Astrocyte of the spinal cord (primary cell): ENCODE measurements around the gene DCST2.

Experiments used
- DNase-seq: peaks from one replicate; pipeline ENCODE4 v3.0.0; 2011; ENCODE audit warnings: low read depth, low spot score
- H3K4me3 ChIP-seq: 2 replicates; pipeline ENCODE4 v1.5.1; 2011; ENCODE audit warnings: low read depth, mild to moderate bottlenecking, low read length, moderate library complexity
- in situ Hi-C: cut with HindIII; loops from 2 replicates; pipeline ENCODE4 v1.10.0; 2017; ENCODE audit warnings: low sequenced_read_pairs
- TF ChIP-seq, protein P1 (sequence below): IDR thresholded peaks from 2 replicates; pipeline ENCODE4 v1.5.1; 2012; ENCODE audit warnings: low read depth, mild to moderate bottlenecking, low read length, inconsistent platforms

Gene DCST2

DNA sequence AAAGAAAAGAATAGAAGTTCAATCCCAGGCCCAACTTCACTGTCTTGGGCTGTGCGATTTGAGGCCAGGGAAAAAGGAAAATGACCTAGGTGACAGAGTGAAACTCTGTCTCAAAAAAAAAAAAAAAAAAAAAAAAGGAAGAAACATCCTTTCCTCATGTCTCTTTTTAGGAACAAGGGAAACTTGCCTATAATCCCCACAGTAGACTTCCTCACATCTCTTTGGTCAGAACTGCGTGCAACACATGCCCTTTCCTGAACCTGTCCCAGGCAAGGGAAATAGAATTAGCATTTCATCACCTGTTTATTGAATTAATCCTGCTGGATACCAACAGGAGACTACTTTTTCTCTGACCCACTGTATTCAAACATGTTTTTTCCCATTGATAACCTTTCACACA is 2.4 kb upstream of the DCST2 start:
- DNase-seq = no peak
- no peak overlapping the region for H3K4me3 ChIP-seq
- in situ Hi-C loops = no loop called here
- TF ChIP-seq, protein P1, sequence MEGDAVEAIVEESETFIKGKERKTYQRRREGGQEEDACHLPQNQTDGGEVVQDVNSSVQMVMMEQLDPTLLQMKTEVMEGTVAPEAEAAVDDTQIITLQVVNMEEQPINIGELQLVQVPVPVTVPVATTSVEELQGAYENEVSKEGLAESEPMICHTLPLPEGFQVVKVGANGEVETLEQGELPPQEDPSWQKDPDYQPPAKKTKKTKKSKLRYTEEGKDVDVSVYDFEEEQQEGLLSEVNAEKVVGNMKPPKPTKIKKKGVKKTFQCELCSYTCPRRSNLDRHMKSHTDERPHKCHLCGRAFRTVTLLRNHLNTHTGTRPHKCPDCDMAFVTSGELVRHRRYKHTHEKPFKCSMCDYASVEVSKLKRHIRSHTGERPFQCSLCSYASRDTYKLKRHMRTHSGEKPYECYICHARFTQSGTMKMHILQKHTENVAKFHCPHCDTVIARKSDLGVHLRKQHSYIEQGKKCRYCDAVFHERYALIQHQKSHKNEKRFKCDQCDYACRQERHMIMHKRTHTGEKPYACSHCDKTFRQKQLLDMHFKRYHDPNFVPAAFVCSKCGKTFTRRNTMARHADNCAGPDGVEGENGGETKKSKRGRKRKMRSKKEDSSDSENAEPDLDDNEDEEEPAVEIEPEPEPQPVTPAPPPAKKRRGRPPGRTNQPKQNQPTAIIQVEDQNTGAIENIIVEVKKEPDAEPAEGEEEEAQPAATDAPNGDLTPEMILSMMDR = no peak

DNA sequence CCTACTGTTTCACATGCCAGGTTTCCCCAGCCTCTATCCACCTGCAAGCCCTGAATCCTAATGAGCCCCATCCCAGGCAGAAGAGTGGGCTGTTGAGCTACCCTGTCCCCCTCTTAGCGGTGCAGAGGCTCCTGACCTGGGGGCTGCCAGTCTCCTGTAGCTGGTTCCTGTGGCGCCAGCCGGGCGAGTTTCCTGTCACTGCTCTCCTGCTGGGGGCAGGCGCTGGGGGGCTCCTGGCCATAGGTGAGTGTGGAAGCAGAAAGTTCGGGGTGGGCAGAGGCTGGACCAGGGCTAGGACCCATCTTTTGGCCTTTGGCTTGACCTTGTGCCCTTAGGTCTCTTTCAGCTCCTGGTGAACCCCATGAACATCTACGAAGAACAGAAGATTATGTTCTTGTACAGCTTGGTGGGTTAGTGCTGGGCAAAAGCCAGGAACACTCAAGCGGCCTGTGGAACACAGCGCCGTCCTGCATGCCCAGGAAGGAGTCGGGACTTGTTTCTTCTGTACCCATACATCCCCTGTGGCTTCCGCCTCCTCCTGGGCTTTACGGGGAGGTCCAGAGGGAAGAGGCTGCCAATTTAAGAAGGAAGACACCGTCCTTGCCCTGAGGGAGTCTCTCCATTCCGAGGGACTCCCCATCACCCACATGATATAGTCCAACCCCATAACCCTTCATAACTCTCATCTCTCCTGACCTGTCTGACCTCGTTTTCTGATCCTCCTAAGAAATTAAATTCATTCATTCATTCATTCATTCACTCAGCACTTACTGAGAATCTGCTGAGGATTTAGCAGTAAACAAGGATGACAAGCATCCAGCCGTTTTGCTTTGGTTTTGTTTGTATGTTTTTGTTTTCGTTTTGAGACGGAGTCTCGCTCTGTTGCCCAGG is 982 bp upstream of the DCST2 start:
- no peak for DNase-seq
- TF ChIP-seq, protein P1 = no peak
- in situ Hi-C loops = no loop called here
- H3K4me3 ChIP-seq = no peak overlapping the region

DNA sequence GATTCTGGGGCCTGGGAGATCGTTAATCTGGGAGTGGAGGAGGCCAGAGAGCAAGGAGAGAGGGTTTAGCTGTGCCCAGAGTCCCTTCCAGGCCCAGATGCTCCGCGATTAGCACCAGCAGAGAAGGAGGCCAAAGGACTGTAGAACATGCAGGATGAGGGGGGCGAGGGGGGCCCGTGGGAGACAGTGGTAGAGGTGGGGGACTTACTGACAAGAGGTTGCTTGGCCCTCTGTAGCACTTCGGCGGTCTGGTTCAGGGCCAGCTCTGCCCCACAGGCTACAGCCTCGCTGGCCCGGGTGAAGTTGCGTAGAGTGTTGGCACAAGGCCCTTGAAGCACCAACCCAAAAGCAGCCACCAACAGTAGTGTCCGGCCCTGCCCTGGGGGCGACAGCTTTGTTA is 695 bp downstream of the DCST2 start:
- H3K4me3 ChIP-seq = no peak overlapping the region
- DNase-seq = no peak
- in situ Hi-C loops = no loop called here
- TF ChIP-seq, protein P1 = no peak

DNA sequence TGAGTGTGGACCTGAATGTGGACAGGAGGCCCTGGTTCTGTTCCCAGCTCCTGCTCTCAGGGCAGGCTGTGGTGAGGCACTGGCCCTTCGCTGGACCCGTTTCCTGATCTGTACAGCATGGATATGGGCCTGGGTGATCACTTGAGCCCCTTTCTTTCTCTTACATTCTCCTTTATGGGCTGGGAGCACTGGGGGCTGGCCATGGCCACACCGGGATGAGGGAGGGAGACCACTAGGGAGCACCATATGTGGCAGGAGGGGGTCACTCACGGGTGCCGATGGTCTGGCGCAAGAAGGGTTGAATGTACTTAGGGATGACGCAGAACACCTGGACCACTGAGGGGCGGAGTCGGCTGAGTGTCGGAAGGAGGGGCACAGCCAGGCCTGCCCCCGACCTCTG is 2.7 kb downstream of the DCST2 start:
- in situ Hi-C loops = no loop called here
- no peak overlapping the region for H3K4me3 ChIP-seq
- TF ChIP-seq, protein P1 = no peak
- no peak for DNase-seq

DNA sequence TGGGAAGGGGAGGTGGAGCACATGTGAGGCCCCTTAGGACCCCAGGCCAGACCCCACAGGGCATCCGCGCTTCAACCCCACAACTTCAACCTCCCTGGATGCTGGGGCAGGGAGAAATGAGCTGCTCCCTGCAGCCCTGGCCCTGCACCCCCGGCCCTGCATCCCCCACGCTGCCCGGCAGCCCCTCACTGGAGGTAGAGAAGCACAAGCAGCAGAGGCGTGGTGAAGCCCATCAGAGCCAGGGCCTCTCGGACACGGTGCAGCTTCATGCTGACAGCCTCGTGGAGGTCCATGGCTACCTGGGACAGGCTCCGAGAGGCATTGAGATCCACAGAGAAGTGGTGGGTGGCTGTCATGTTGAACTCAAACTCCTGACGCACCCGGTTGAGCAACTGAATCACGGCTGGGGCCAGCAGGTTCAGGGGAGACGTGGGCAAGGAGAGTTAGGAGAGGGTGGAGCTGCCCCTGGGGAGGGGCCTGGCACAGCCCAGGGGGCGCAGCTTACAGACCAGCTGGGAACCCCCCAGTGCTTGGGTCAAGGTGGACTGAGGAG is 3.3 kb downstream of the DCST2 start:
- in situ Hi-C loops = no loop called here
- TF ChIP-seq, protein P1 = no peak
- DNase-seq = no peak
- no peak overlapping the region for H3K4me3 ChIP-seq

DNA sequence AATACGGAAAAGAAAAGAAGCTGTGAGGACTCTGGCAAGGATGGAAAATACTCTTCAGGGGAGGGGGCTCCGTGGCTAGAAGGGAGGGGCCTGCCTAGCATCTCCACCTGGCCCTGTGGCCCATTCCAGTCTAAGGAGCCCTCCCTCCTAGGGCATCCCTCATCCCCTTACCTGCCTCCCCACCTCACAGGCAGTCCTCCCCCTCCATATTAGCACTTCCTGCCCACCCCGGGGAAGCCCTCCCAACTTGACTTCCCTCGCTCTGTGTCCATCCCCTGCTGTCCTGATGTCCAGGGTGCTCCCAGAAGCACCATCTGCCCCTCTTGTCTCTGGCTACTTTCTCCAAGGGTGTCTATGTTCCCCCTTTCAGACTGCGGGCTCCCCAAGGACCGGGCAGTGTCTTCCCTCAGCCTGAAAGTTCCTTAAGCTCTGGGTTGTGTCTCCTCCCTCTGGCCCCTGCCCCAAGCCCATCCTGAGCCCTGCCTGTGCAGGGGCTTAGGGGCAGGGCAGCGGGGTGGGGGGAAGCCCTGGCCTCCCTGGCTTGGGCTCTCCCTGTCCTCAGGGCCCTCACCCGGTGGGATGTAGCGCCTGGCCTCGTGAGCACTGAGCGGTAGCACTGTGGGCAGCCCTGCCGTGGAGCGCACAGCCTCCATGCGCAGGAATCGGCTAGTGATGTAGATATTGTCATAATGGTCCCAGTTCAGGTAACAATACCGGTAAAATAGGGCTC is 3.9 kb downstream of the DCST2 start:
- in situ Hi-C loops = no loop called here
- DNase-seq = no peak
- TF ChIP-seq, protein P1 = no peak
- no peak overlapping the region for H3K4me3 ChIP-seq
